ENCODE data around the gene EPB41L2. TPM values are rescaled to one million over a fixed set of nuclear protein-coding genes. Genes with fewer than 3 reads are reported as not detected.

Gene EPB41L2
- total and polyA plus RNA-seq, 2 experiments from 2014 or later = 76.2 to 91.7 TPM

GRCh38 chr6:131042664-131043063, 20.4 kb downstream of the EPB41L2 start:
- H3K4me1 ChIP-seq (ENCODE audit: insufficient read depth) = no peaks in the 10 kb centered on the region

More at GRCh38 chr6:131042664-131043063, 20.4 kb downstream of the EPB41L2 start:
- Histone ChIP-seq H3K9me2 (ENCODE audit: insufficient read depth) (no peaks in the 10 kb centered on the region), H3K4me2 (no peak overlapping the region), H3K4me3 (no peak overlapping the region), H3F3A (replicated peaks; ENCODE audit: low read depth) (no peaks in the 10 kb centered on the region), H2AFZ (no peak overlapping the region), H3K36me3 (ENCODE audit: insufficient read depth) (no peaks in the 10 kb centered on the region), H3K79me2 (replicated peaks; ENCODE audit: insufficient read depth) (peaks cover 77% of the 10 kb centered on the region), H4K20me1 (replicated peaks; ENCODE audit: insufficient read depth) (no peaks in the 10 kb centered on the region; the same call in none of the 2 replicates), H3K27me3 (ENCODE audit: insufficient read depth) (no peaks in the 10 kb centered on the region), H3K27ac (ENCODE audit: low read depth) (no peak overlapping the region)
- Mint-ChIP-seq H3K27ac (no peak overlapping the region), H3K4me1 (no peaks in the 10 kb centered on the region; the same call in 2 of the 3 replicates), H3K4me3 (no peak overlapping the region), H3K27me3 (ENCODE audit: insufficient read depth, low read depth, poor library complexity) (no peaks in the 10 kb centered on the region), H3K36me3 (ENCODE audit: low read depth) (no peaks in the 10 kb centered on the region), H3K9me3 (no peaks in the 10 kb centered on the region)
- ATAC-seq (no peak), DNase-seq (ENCODE audit: low spot score) (no peak)
- TF ChIP-seq EZH2phosphoT487 (IDR thresholded peaks at IDR 0.05; ENCODE audit: unreplicated experiment) (no peak), ZNF462 (CRISPR knock-in tag; IDR thresholded peaks at IDR 0.05) (no peak), REST (IDR thresholded peaks at IDR 0.05; ENCODE audit: unreplicated experiment) (no peak), JUNB (IDR thresholded peaks at IDR 0.05; ENCODE audit: unreplicated experiment) (no peak), NANOG (IDR thresholded peaks at IDR 0.05; ENCODE audit: borderline replicate concordance) (no peak), EZH2 (IDR thresholded peaks at IDR 0.05; ENCODE audit: low read depth, unreplicated experiment) (no peak), CREB1 (CRISPR knock-in tag; IDR thresholded peaks at IDR 0.05; ENCODE audit: low read depth) (no peak), CTCF (conservative IDR thresholded peaks at IDR 0.05; ENCODE audit: low read depth in 2 of 2) (no peak), POLR2AphosphoS5 (IDR thresholded peaks at IDR 0.05; ENCODE audit: low read depth) (no peak), ETS1 (IDR thresholded peaks at IDR 0.05) (no peak), ZNF114 (CRISPR knock-in tag; IDR thresholded peaks at IDR 0.05) (no peak), ZNF331 (CRISPR knock-in tag; IDR thresholded peaks at IDR 0.05; ENCODE audit: low read depth) (no peak), STAT1 (IDR thresholded peaks at IDR 0.05; ENCODE audit: unreplicated experiment) (no peak)

All from GM23338 (cell line).